ENCODE results near the gene TEX9.

TEX9 gene

GRCh38 chr15:56344336-56344735 is 20.9 kb upstream of the TEX9 start:
- DNase-seq (ENCODE audit: low spot score in 2 of 2) (no peak), ATAC-seq (replicated peaks; ENCODE audit: extremely low read depth, poor library complexity, severe bottlenecking) (no peak)
- Mint-ChIP-seq H3K4me1 (no peaks in the 10 kb centered on the region), H3K4me3 (no peak overlapping the region), H3K27ac (ENCODE audit: low read depth) (no peak overlapping the region), H3K36me3 (ENCODE audit: insufficient read depth) (no peaks in the 10 kb centered on the region), H3K27me3 (peaks cover 48% of the 10 kb centered on the region), H3K9me3 (no peaks in the 10 kb centered on the region)

GRCh38 chr15:56346414-56346813 is 18.8 kb upstream of the TEX9 start:
- no peak overlapping the region for H3K4me3 Mint-ChIP-seq
- ATAC-seq (replicated peaks; ENCODE audit: extremely low read depth, poor library complexity, severe bottlenecking) (no peak), DNase-seq (ENCODE audit: low spot score in 2 of 2) (no peak)
- H3K27ac Mint-ChIP-seq (ENCODE audit: low read depth), result no peak overlapping the region
- peaks cover 40% of the 10 kb centered on the region for H3K27me3 Mint-ChIP-seq
- H3K36me3 Mint-ChIP-seq (ENCODE audit: insufficient read depth), result no peaks in the 10 kb centered on the region
- no peaks in the 10 kb centered on the region for H3K4me1 Mint-ChIP-seq
- H3K9me3 Mint-ChIP-seq, result no peaks in the 10 kb centered on the region

- Mint-ChIP-seq H3K4me1 (no peaks in the 10 kb centered on the region), H3K27me3 (peaks cover 28% of the 10 kb centered on the region), H3K9me3 (no peaks in the 10 kb centered on the region), H3K4me3 (no peak overlapping the region), H3K36me3 (ENCODE audit: insufficient read depth) (no peaks in the 10 kb centered on the region), H3K27ac (ENCODE audit: low read depth) (no peak overlapping the region)
- no peak for DNase-seq (ENCODE audit: low spot score in 2 of 2)
- no peak for ATAC-seq (replicated peaks; ENCODE audit: extremely low read depth, poor library complexity, severe bottlenecking)
Observed at GRCh38 chr15:56349554-56349953, 15.7 kb upstream of the TEX9 start.

GRCh38 chr15:56351353-56351752 is 13.9 kb upstream of the TEX9 start:
- DNase-seq (ENCODE audit: low spot score in 2 of 2), result no peak
- Mint-ChIP-seq H3K27ac (ENCODE audit: low read depth) (no peak overlapping the region), H3K27me3 (peaks cover 18% of the 10 kb centered on the region), H3K9me3 (no peaks in the 10 kb centered on the region), H3K4me3 (no peak overlapping the region), H3K36me3 (ENCODE audit: insufficient read depth) (no peaks in the 10 kb centered on the region), H3K4me1 (no peaks in the 10 kb centered on the region)
- ATAC-seq (replicated peaks; ENCODE audit: extremely low read depth, poor library complexity, severe bottlenecking), result no peak

- ATAC-seq (replicated peaks; ENCODE audit: extremely low read depth, poor library complexity, severe bottlenecking) (no peak), DNase-seq (ENCODE audit: low spot score in 2 of 2) (no peak)
- no peak overlapping the region for H3K4me3 Mint-ChIP-seq
- no peaks in the 10 kb centered on the region for H3K4me1 Mint-ChIP-seq
- H3K36me3 Mint-ChIP-seq (ENCODE audit: insufficient read depth), result no peaks in the 10 kb centered on the region
- no peaks in the 10 kb centered on the region for H3K9me3 Mint-ChIP-seq
- H3K27ac Mint-ChIP-seq (ENCODE audit: low read depth), result no peak overlapping the region
- H3K27me3 Mint-ChIP-seq, result peaks cover 12% of the 10 kb centered on the region
Observed at GRCh38 chr15:56351957-56352506, 13.2 kb upstream of the TEX9 start.

- Mint-ChIP-seq H3K9me3 (no peaks in the 10 kb centered on the region), H3K27me3 (peaks cover 12% of the 10 kb centered on the region), H3K27ac (ENCODE audit: low read depth) (no peak overlapping the region), H3K4me1 (no peaks in the 10 kb centered on the region), H3K36me3 (ENCODE audit: insufficient read depth) (no peaks in the 10 kb centered on the region), H3K4me3 (no peak overlapping the region)
- DNase-seq (ENCODE audit: low spot score in 2 of 2), result no peak
- ATAC-seq (replicated peaks; ENCODE audit: extremely low read depth, poor library complexity, severe bottlenecking), result no peak
Observed at GRCh38 chr15:56353119-56353518, 12.1 kb upstream of the TEX9 start.

- H3K27me3 Mint-ChIP-seq, result peaks cover 11% of the 10 kb centered on the region
- H3K4me1 Mint-ChIP-seq, result no peaks in the 10 kb centered on the region
- H3K27ac Mint-ChIP-seq (ENCODE audit: low read depth), result no peak overlapping the region
- no peaks in the 10 kb centered on the region for H3K9me3 Mint-ChIP-seq
- DNase-seq (ENCODE audit: low spot score in 2 of 2) (no peak), ATAC-seq (replicated peaks; ENCODE audit: extremely low read depth, poor library complexity, severe bottlenecking) (no peak)
- H3K4me3 Mint-ChIP-seq, result no peak overlapping the region
- H3K36me3 Mint-ChIP-seq (ENCODE audit: insufficient read depth), result no peaks in the 10 kb centered on the region
Observed at GRCh38 chr15:56353740-56354139, 11.5 kb upstream of the TEX9 start.

- Mint-ChIP-seq H3K27ac (ENCODE audit: low read depth) (no peak overlapping the region), H3K9me3 (no peaks in the 10 kb centered on the region), H3K36me3 (ENCODE audit: insufficient read depth) (peaks cover 2% of the 10 kb centered on the region), H3K4me3 (no peak overlapping the region), H3K4me1 (no peaks in the 10 kb centered on the region), H3K27me3 (peaks cover 26% of the 10 kb centered on the region)
- ATAC-seq (replicated peaks; ENCODE audit: extremely low read depth, poor library complexity, severe bottlenecking), result no peak
- no peak for DNase-seq (ENCODE audit: low spot score in 2 of 2)
Observed at GRCh38 chr15:56356616-56357015, 8.6 kb upstream of the TEX9 start.

GRCh38 chr15:56358604-56359003 is 6.6 kb upstream of the TEX9 start:
- H3K36me3 Mint-ChIP-seq (ENCODE audit: insufficient read depth), result peaks cover 2% of the 10 kb centered on the region
- no peak for ATAC-seq (replicated peaks; ENCODE audit: extremely low read depth, poor library complexity, severe bottlenecking)
- H3K4me1 Mint-ChIP-seq, result no peaks in the 10 kb centered on the region
- peaks cover 45% of the 10 kb centered on the region for H3K27me3 Mint-ChIP-seq
- H3K27ac Mint-ChIP-seq (ENCODE audit: low read depth), result no peak overlapping the region
- no peaks in the 10 kb centered on the region for H3K9me3 Mint-ChIP-seq
- no peak for DNase-seq (ENCODE audit: low spot score in 2 of 2)
- H3K4me3 Mint-ChIP-seq, result no peak overlapping the region

GRCh38 chr15:56361987-56362386 is 3.2 kb upstream of the TEX9 start:
- H3K4me3 Mint-ChIP-seq, result no peak overlapping the region
- H3K4me1 Mint-ChIP-seq, result peaks cover 19% of the 10 kb centered on the region
- DNase-seq (ENCODE audit: low spot score in 2 of 2), result no peak
- no peak overlapping the region for H3K27ac Mint-ChIP-seq (ENCODE audit: low read depth)
- ATAC-seq (replicated peaks; ENCODE audit: extremely low read depth, poor library complexity, severe bottlenecking), result no peak
- H3K9me3 Mint-ChIP-seq, result no peaks in the 10 kb centered on the region
- H3K36me3 Mint-ChIP-seq (ENCODE audit: insufficient read depth), result peaks cover 2% of the 10 kb centered on the region
- peaks cover 79% of the 10 kb centered on the region for H3K27me3 Mint-ChIP-seq

GRCh38 chr15:56366211-56366610 is 985 bp downstream of the TEX9 start:
- Mint-ChIP-seq H3K27me3 (peaks cover 83% of the 10 kb centered on the region), H3K9me3 (no peaks in the 10 kb centered on the region), H3K36me3 (ENCODE audit: insufficient read depth) (no peaks in the 10 kb centered on the region), H3K27ac (ENCODE audit: low read depth) (peak overlapping the region; percentile 60), H3K4me1 (peaks cover 19% of the 10 kb centered on the region), H3K4me3 (peak overlapping the region; percentile 80)
- ATAC-seq (replicated peaks; ENCODE audit: extremely low read depth, poor library complexity, severe bottlenecking) (no peak), DNase-seq (ENCODE audit: low spot score in 2 of 2) (no peak)

- Mint-ChIP-seq H3K36me3 (ENCODE audit: insufficient read depth) (no peaks in the 10 kb centered on the region), H3K9me3 (no peaks in the 10 kb centered on the region), H3K27ac (ENCODE audit: low read depth) (no peak overlapping the region), H3K27me3 (peaks cover 87% of the 10 kb centered on the region), H3K4me3 (no peak overlapping the region), H3K4me1 (peaks cover 19% of the 10 kb centered on the region)
- ATAC-seq (replicated peaks; ENCODE audit: extremely low read depth, poor library complexity, severe bottlenecking) (no peak), DNase-seq (ENCODE audit: low spot score in 2 of 2) (no peak)
Observed at GRCh38 chr15:56367156-56367555, 1.9 kb downstream of the TEX9 start.

GRCh38 chr15:56369234-56369633 is 4.0 kb downstream of the TEX9 start:
- Mint-ChIP-seq H3K27ac (ENCODE audit: low read depth) (no peak overlapping the region), H3K36me3 (ENCODE audit: insufficient read depth) (no peaks in the 10 kb centered on the region), H3K27me3 (peaks cover 79% of the 10 kb centered on the region), H3K4me3 (no peak overlapping the region), H3K4me1 (peaks cover 19% of the 10 kb centered on the region), H3K9me3 (no peaks in the 10 kb centered on the region)
- DNase-seq (ENCODE audit: low spot score in 2 of 2), result no peak
- no peak for ATAC-seq (replicated peaks; ENCODE audit: extremely low read depth, poor library complexity, severe bottlenecking)
